GM10248 (cell line): Measurements from ENCODE around the gene SGMS1.

Source experiments
- CTCF ChIA-PET: fragments of 300-600 bp; sonication (Branson Sonifier 250); formaldehyde crosslinking; extraction: SDS; loops from one replicate; lab custom pipeline; 2021; ENCODE audit warnings: antibody characterized with exemption; lab: Yijun Ruan, JAX
- POLR2A ChIA-PET: fragments of 350-650 bp; sonication (Branson Sonifier 250); formaldehyde crosslinking; extraction: SDS; loops from one replicate; lab custom pipeline; 2020; ENCODE audit warnings: antibody characterized with exemption; lab: Yijun Ruan, JAX
- DNase-seq: peaks from one replicate; pipeline ENCODE4 v3.0.0; 2012; ENCODE audit errors: extremely low spot score
- CTCF ChIP-seq: IDR thresholded peaks from 2 replicates; pipeline ENCODE4 v1.5.1; 2012; ENCODE audit warnings: mild to moderate bottlenecking, low read depth; ENCODE audit errors: extremely low read depth, missing control alignments, control extremely low read depth

The SGMS1 gene

DNA sequence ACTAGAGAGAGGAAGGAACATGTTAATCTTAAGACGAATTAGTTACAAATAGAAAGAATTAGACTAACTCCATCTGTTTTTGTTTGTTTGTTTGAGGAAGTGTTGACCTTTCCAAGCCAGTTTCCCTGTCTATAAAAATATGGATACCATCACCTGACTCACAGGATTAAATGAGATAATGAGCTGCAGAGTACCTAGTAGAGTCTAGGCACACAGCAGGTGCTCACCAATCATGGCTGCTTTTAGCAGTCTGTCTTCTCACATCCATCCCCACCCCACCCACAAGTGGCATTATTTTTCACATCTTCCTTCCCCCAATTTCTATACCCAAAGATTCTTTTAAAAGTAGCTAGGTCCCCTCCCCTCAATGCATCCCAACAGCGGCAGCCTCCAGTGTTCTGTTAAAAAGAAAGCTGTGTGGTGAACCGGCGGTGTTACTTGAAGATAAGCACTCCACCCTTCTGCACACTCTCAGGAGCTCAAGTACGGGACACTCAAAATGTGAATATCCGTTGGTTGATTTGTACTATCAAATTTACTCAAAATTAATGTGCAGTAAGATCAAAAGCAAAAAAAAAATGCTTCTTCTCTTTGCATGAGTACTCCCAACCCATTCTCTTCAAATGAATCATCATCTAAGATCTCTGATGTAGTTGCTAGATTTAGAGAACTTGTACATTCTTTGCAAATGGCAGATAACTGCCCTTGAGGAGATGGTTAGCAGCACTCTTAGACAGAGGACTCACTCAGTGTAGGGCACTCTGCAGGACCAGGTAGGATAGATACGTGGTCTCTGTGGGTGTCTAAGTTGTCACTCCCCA, 227.1 kb downstream of the SGMS1 start:
- ChIA-PET POLR2A (no interaction called here), CTCF (interaction anchor here (0.9 to 2.5 kb wide), 8 partner anchors 9 to 139 kb away, joined by 3 to 8 read pairs (median 4); no protein-coding TSS in a partner anchor)
- no peak for TF ChIP-seq CTCF
- DNase-seq = peak; percentile 42

GRCh38 chr10:50395851-50396250, 227.9 kb downstream of the SGMS1 start:
- ChIA-PET CTCF (interaction anchor here (1.2 kb wide), 1 partner anchor 140 kb away, joined by 3 read pairs; no protein-coding TSS in a partner anchor), POLR2A (no interaction called here)
- no peak for TF ChIP-seq CTCF
- no peak for DNase-seq

- DNase-seq = no peak
- CTCF ChIA-PET = no interaction called here
- no peak for TF ChIP-seq CTCF
- POLR2A ChIA-PET = no interaction called here
Measured at GRCh38 chr10:50395271-50395670, 228.5 kb downstream of the SGMS1 start.

DNA sequence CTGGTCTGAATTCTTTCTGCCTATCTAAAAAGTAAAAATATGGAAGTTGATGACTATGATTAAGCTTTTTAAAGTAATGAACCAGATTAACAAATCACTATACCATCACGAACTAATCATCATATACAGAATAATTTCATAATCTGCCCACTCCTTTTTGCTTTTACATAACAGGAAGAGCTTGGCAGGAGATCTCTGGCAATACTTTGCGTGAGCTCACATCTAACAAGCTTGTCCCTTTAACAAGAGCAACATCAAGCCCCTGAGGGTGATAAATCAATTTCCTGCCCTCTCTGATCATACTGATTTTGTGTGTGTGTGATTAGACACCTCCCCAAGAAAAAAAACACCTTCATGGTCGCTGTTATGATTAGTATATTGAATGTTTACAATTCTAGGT, 228.9 kb downstream of the SGMS1 start:
- CTCF ChIA-PET = no interaction called here
- POLR2A ChIA-PET = no interaction called here

GRCh38 chr10:50393784-50394467, 229.8 kb downstream of the SGMS1 start:
- CTCF ChIA-PET = no interaction called here
- no peak for DNase-seq
- POLR2A ChIA-PET = no interaction called here
- no peak for TF ChIP-seq CTCF

More for the DNA sequence above, 228.9 kb downstream of the SGMS1 start:
- no peak for DNase-seq
- no peak for TF ChIP-seq CTCF

- ChIA-PET CTCF (no interaction called here), POLR2A (interaction anchor here (0.6 kb wide), 1 partner anchor 1800 kb away, joined by 3 read pairs; no protein-coding TSS in a partner anchor)
- no peak for TF ChIP-seq CTCF
- no peak for DNase-seq
Measured at GRCh38 chr10:50392966-50393718, 230.6 kb downstream of the SGMS1 start.
